HG03139 (cell line): ENCODE measurements around the gene ZDHHC4.
A peak's percentile ranks its signal among the peaks of the same experiment; 100 is the strongest.
"Not testable (repeated sequence)": the region's sequence is repeated elsewhere in the genome, so short reads cannot be mapped to it uniquely, and the experiment has no call there.

Experiments used
- ATAC-seq: cut with Tn5 transposase; IDR thresholded peaks from one replicate; pipeline ENCODE4 v1.9.1; 2021; ENCODE audit not compliant: unreplicated experiment

Gene ZDHHC4

GRCh38 chr7:6559896-6560295 is 17.4 kb upstream of the ZDHHC4 start:
- no peak for ATAC-seq

DNA sequence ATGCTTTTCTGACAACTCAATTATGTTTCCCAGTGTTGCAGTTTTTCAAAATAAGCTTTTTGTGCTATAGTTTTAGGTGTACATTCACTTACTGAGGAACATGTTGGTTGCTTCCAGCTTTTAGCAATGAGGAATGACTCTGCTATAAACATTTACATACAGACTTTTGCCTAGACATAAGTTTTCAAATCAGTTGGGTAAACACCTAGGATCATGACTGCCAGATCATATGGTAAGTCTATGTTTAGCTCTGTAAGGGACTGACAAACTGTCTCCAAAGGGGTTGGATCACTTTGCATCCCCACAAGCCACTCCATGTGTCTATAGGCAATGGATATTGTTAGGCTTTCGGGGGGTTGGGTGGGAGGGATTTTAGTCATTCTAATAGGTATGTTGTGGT is 15.1 kb upstream of the ZDHHC4 start:
- ATAC-seq, result no peak

DNA sequence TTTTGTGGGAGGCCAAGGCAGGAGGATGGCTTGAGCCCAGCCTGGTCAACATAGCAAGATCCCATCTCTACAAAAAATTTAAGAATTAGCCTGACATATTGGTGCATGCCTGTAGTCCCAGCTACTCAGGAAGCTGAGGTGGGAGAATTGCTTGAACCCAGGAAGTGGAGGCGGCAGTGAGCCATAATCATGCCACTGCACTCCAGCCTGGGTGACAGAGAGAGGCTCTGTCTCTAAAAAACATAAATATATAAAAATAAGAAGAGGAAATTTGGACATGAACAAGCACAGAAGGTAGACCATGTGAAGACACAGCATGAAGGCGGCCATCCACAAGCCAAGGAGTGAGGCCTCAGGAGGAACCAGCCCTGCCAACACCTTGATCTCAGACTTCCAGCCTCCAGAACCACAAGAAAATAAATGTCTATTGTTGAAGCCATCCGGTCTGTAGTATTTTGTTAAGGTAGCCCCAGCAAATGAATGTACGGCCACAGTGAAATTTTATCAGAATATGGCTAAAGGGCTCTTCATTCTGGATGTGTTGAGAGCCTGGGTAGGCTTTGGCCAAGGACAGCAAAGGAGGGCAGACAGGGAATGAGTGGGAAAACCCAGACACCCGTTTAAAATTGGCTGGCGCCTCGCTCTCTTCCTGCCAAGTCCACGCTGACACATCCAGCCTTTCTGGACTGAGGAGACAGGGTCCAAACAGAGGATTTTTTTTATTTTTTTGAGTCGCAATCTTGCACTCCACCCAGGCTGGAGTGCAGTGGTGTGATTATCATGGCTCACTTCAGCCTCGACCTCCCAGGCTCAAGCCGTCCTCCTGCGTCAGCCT is 13.1 kb upstream of the ZDHHC4 start:
- ATAC-seq, result no peak

DNA sequence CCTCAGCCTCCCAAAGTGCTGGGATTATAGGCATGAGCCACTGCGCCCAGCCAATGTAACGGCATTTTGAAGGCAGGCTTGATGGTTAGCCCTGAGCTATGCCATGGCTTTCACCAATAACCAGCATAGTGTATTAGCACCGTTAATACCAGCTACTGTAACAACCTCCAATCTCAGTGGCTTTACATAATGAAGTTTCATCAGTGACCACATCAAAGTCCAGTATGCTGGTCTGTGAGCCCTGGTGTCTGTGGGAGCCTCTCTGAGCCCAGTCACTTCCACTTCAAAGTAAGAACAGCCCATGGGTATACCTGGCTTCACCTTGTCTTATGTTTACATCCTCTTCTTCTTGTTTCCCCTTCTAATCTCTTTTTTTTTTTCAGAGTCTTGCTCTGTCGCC is 11.6 kb upstream of the ZDHHC4 start:
- no peak for ATAC-seq

- ATAC-seq, result no peak
Observed at GRCh38 chr7:6567886-6568285, 9.4 kb upstream of the ZDHHC4 start.

- ATAC-seq, result no peak
Observed at GRCh38 chr7:6571160-6571779, 6.0 kb upstream of the ZDHHC4 start.

GRCh38 chr7:6575281-6576023 is 1.8 kb upstream of the ZDHHC4 start:
- no peak for ATAC-seq

DNA sequence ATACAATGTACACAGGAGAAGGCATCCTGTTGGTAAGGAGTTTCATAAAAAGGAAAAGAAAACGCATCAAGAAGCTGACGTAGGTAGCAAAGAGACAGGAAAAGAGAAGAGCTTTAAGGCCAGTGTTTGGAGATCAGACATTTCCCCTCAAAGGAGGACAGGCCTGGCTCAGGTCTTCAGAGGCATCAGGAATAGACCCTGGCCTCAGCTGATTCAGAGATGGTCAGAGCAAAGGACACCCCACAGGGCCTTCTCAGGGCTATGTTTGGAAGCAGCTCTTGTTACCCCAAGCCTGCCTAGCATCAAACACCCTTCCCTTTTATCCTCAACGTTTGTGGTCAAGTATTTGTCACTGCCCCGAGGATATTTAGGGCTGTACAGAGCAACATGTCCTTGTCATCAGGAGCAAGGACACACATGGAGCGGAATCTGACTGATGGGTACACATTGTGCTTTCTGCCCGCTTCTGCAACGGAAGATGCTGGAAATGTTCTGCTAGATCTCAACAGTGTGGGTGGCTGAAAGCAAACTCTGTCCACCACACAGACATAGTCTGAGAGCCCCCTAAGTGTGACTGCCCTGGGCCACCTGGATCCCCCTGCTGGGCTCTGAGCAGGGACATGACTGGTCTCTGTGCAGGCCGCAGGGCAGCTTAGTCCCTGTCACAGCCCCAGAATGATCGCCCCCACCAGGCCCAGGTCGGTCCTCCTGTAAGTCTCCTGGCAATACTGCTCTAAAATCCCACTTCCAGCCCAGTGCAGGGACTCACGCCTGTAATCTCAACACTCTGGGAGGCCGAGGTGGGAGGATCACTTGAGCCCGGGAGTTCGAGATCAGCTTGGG is 1.0 kb upstream of the ZDHHC4 start:
- no peak for ATAC-seq

GRCh38 chr7:6576867-6577368 is 336 bp upstream of the ZDHHC4 start:
- not testable (repeated sequence) for ATAC-seq

- no peak for ATAC-seq
Observed at GRCh38 chr7:6578114-6579084, 1.1 kb downstream of the ZDHHC4 start.

DNA sequence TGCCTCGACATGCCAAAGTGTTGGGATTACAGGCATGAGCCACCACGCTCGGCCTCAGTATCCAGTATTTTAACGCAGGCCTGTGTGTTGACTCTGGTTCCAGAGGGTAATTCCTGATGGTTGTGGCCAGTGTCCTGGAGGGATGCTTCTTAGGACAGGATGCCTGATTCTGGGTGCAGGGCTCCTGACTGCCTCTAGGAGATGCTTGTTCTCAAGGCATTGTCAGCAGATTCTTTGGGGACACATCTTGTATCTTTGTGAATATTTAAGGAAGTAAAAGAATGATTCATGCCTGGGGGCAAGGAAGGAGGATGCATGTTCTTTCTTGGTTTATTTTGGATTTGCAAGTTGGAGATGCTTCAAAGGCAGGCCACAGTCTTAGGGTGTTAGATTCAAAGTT is 2.2 kb downstream of the ZDHHC4 start:
- no peak for ATAC-seq

GRCh38 chr7:6585746-6586432 is 8.6 kb downstream of the ZDHHC4 start:
- ATAC-seq, result not testable (repeated sequence)

GRCh38 chr7:6588566-6588965 is 11.3 kb downstream of the ZDHHC4 start:
- ATAC-seq, result no peak

DNA sequence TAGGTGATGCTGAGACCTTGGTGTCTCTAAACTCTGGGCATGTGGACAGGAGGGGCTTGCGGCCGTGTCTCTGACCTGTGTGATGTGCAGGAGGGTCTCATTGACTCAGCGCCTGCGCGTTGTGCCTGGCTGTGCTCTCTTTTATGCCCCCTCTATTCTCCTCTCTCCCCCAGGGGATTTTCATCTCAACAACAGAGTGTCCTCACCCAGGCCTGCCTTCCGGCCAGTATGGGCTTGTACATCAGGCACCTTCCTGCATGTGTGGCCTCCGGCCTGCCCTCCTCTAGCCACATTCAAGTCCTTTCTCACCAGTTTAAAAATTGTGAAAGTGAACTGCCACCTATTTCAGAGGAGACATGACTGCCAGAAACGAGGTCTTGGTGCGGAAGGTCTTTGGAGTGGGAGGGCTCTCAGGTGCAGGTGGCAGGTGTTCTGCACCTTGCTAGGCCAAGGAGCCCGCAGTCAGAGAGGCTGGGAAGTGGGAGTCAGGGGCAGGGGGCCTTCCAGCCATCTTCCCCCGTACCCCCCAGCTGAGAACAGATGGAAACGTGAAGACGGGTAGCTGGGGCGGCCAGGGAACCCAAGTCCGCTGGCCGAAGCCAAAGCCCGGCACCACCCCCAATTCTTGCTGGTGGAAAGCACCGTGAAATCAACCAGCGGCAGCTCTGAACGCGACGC is 12.0 kb downstream of the ZDHHC4 start:
- no peak for ATAC-seq

- ATAC-seq, result peak; percentile 85
Observed at GRCh38 chr7:6589829-6590644, 12.8 kb downstream of the ZDHHC4 start, which contains the start of gene INTS15. Gene INTS15 (plus strand): TSS chr7:6590021. CDS start chr7:6590284, 263 bp downstream.

GRCh38 chr7:6590645-6591110 is 13.4 kb downstream of the ZDHHC4 start:
- peak; percentile 21 for ATAC-seq

- no peak for ATAC-seq
Observed at GRCh38 chr7:6600093-6600492, 22.8 kb downstream of the ZDHHC4 start.
